IMR-90 (cell line): ENCODE data around the gene ASF1B. TPM values are rescaled to one million over a fixed set of nuclear protein-coding genes. Genes with fewer than 3 reads are reported as not detected.

Experiments used
- ATAC-seq: fragments of 200-7000 bp; cut with Tn5 transposase; 2 replicates; pipeline ENCODE4 v1.9.1; 2020; ENCODE audit warnings: low read depth, mild to moderate bottlenecking, moderate library complexity
- BruUV-seq: library from RNA; stranded (reverse); fragments of 400-500 nt; replicated peaks from 2 replicates; lab custom pipeline; 2021; lab: Mats Ljungman, UMichigan
- CTCF ChIA-PET: fragments of 300-600 bp; formaldehyde crosslinking; extraction: SDS; loops from one replicate; lab custom pipeline; 2021; ENCODE audit warnings: antibody characterized with exemption; lab: Yijun Ruan, JAX
- POLR2A ChIA-PET: fragments of 300-600 bp; sonication (Branson Sonifier 250); formaldehyde crosslinking; loops from one replicate; lab custom pipeline; 2022; ENCODE audit warnings: antibody characterized with exemption; ENCODE audit not compliant: unreplicated experiment; lab: Charles Lee
- DNase-seq: peaks from one replicate; pipeline ENCODE4 v3.0.0; 2013
- H2AFZ ChIP-seq: replicated peaks from 2 replicates; pipeline ENCODE3; 2013; ENCODE audit warnings: low read length, mild to moderate bottlenecking; ENCODE audit not compliant: poor library complexity
- H2AK5ac ChIP-seq: 2 replicates; pipeline ENCODE4 v1.6.1; 2013; ENCODE audit warnings: low read depth, low read length, inconsistent platforms
- H2AK9ac ChIP-seq: replicated peaks from 2 replicates; pipeline ENCODE3; 2013; ENCODE audit warnings: mild to moderate bottlenecking, low read depth, low read length, moderate library complexity; ENCODE audit not compliant: poor library complexity
- H2BK120ac ChIP-seq: 2 replicates; pipeline ENCODE4 v1.6.1; 2013; ENCODE audit warnings: low read depth, low read length, inconsistent platforms
- H2BK15ac ChIP-seq: 3 replicates; pipeline ENCODE4 v1.6.1; 2013; ENCODE audit warnings: low read depth, low read length, inconsistent platforms
- H2BK20ac ChIP-seq: 2 replicates; pipeline ENCODE4 v1.6.1; 2013; ENCODE audit warnings: low read depth, mild to moderate bottlenecking, inconsistent platforms, low read length, moderate library complexity
- H2BK5ac ChIP-seq: 2 replicates; pipeline ENCODE4 v1.6.1; 2013; ENCODE audit warnings: mild to moderate bottlenecking, low read depth, low read length, inconsistent platforms; ENCODE audit not compliant: poor library complexity, severe bottlenecking
- H3K14ac ChIP-seq: replicated peaks from 2 replicates; pipeline ENCODE4 v1.6.1; 2013; ENCODE audit warnings: low read depth, low read length, inconsistent platforms
- H3K18ac ChIP-seq: 2 replicates; pipeline ENCODE4 v1.6.1; 2013; ENCODE audit warnings: low read depth, low read length, control low read depth
- H3K23ac ChIP-seq: 2 replicates; pipeline ENCODE4 v1.6.1; 2013; ENCODE audit warnings: low read depth, low read length, inconsistent platforms
- H3K27ac ChIP-seq: 2 replicates; pipeline ENCODE4 v1.5.1; 2013; ENCODE audit warnings: mild to moderate bottlenecking, control low read depth, low read length; ENCODE audit not compliant: insufficient read depth
- H3K27me3 ChIP-seq: 2 replicates; pipeline ENCODE4 v1.6.1; 2013; ENCODE audit warnings: low read length; ENCODE audit not compliant: control insufficient read depth, insufficient read depth
- H3K36me3 ChIP-seq: 2 replicates; pipeline ENCODE4 v1.6.1; 2013; ENCODE audit warnings: low read length, mixed read lengths; ENCODE audit not compliant: control insufficient read depth, insufficient read depth
- H3K4ac ChIP-seq: 2 replicates; pipeline ENCODE4 v1.6.1; 2013; ENCODE audit warnings: low read depth, low read length, inconsistent platforms
- H3K4me1 ChIP-seq: 2 replicates; pipeline ENCODE4 v1.6.1; 2013; ENCODE audit warnings: low read length, mixed read lengths; ENCODE audit not compliant: control insufficient read depth, insufficient read depth
- H3K4me2 ChIP-seq: 2 replicates; pipeline ENCODE4 v1.6.1; 2013; ENCODE audit warnings: low read depth, mild to moderate bottlenecking, control low read depth, low read length, moderate library complexity
- H3K4me3 ChIP-seq: 2 replicates; pipeline ENCODE4 v1.5.1; 2013; ENCODE audit warnings: low read depth, mild to moderate bottlenecking, control low read depth, low read length, moderate library complexity; ENCODE audit not compliant: insufficient read depth
- H3K56ac ChIP-seq: 2 replicates; pipeline ENCODE4 v1.6.1; 2013; ENCODE audit warnings: low read length, inconsistent platforms; ENCODE audit not compliant: insufficient read depth; ENCODE audit errors: extremely low read depth
- H3K79me1 ChIP-seq, 2 experiments: 2 replicates each; pipeline ENCODE4 v1.6.1; 2013; ENCODE audit warnings: low read length in 2 of 2, inconsistent platforms in 1 of 2, low read depth in 1 of 2
- H3K9ac ChIP-seq: 2 replicates; pipeline ENCODE4 v1.6.1; 2013; ENCODE audit warnings: low read depth, low read length, control low read depth
- H3K9me1 ChIP-seq: 2 replicates; pipeline ENCODE4 v1.6.1; 2013; ENCODE audit warnings: low read length, inconsistent platforms; ENCODE audit not compliant: insufficient read depth
- H3K9me3 ChIP-seq: 2 replicates; pipeline ENCODE4 v1.6.1; 2013; ENCODE audit warnings: low read length; ENCODE audit not compliant: control insufficient read depth, insufficient read depth
- H4K20me1 ChIP-seq: 2 replicates; pipeline ENCODE4 v1.6.1; 2013; ENCODE audit warnings: low read length, inconsistent platforms; ENCODE audit not compliant: insufficient read depth
- H4K5ac ChIP-seq: 2 replicates; pipeline ENCODE4 v1.6.1; 2013; ENCODE audit warnings: mild to moderate bottlenecking, low read depth, low read length, control low read depth
- H4K8ac ChIP-seq, 2 experiments: 2 replicates each; pipeline ENCODE4 v1.6.1; 2013; ENCODE audit warnings: low read depth in 2 of 2, low read length in 2 of 2, control low read depth in 1 of 2, inconsistent platforms in 1 of 2
- H4K91ac ChIP-seq: 2 replicates; pipeline ENCODE4 v1.6.1; 2013; ENCODE audit warnings: low read depth, low read length, inconsistent platforms; ENCODE audit not compliant: insufficient read depth
- CEBPB ChIP-seq: IDR thresholded peaks from 2 replicates; pipeline ENCODE4 v1.6.1; 2012; ENCODE audit warnings: low read depth, low read length, improper control_type of control experiment
- MAZ ChIP-seq: IDR thresholded peaks from 2 replicates; pipeline ENCODE4 v1.6.1; 2012; ENCODE audit warnings: low read depth, mild to moderate bottlenecking, low read length, improper control_type of control experiment, moderate library complexity, borderline replicate concordance
- RFX5 ChIP-seq: IDR thresholded peaks from 2 replicates; pipeline ENCODE4 v1.8.0; 2012; ENCODE audit warnings: low read depth, mild to moderate bottlenecking, low read length, moderate library complexity
- SMC3 ChIP-seq: fragments of 150-350 bp; IDR thresholded peaks from 2 replicates; pipeline ENCODE4 v1.6.1; 2016; ENCODE audit warnings: low read depth, mild to moderate bottlenecking, antibody characterized with exemption, low read length, moderate library complexity
- WGBS, 2 experiments: methylation state at CpG; one replicate each; pipeline versions ENCODE4 v1.1.5 to v1.1.7; 2013; ENCODE audit warnings: missing lambda C conversion rate in 2 of 2; ENCODE audit not compliant: insufficient read length in 1 of 2; ENCODE audit errors: extremely low coverage in 2 of 2; 5-methylcytosine and 5-hydroxymethylcytosine counted together
- dilution Hi-C: fragments of 300-500 bp; cut with HindIII; formaldehyde crosslinking; loops from one replicate; pipeline ENCODE4 v1.14.3; 2018; ENCODE audit warnings: low sequenced_read_pairs; ENCODE audit not compliant: unreplicated experiment
- in situ Hi-C: fragments of 300-500 bp; cut with MboI; formaldehyde crosslinking; loops from 3 replicates; pipeline ENCODE4 v1.14.3; 2019; ENCODE audit warnings: low sequenced_read_pairs, inconsistent platforms, mixed read lengths
- intact Hi-C: fragments of 100-400 bp; cut with micrococcal nuclease; formaldehyde crosslinking; loops from 2 replicates; pipeline ENCODE4 v1.10.0; 2022
- polyA plus RNA-seq, 3 experiments: library from polyadenylated mRNA; depleted of rRNA; stranded (reverse); fragments of >200 nt; gene quantifications; 2 replicates each; pipeline ENCODE4 v1.2.3, GENCODE V29; 2012; ENCODE audit warnings: low replicate concordance in 1 of 3
- total RNA-seq: library from RNA; depleted of rRNA; stranded (reverse); fragments of >200 nt; gene quantifications from 2 replicates; pipeline ENCODE4 v1.2.3, GENCODE V29; 2012

ASF1B gene
- total and polyA plus RNA-seq, 2 of the 4 experiments (the other 2 are of a cell fraction), result 10.4 to 12.1 TPM

DNA sequence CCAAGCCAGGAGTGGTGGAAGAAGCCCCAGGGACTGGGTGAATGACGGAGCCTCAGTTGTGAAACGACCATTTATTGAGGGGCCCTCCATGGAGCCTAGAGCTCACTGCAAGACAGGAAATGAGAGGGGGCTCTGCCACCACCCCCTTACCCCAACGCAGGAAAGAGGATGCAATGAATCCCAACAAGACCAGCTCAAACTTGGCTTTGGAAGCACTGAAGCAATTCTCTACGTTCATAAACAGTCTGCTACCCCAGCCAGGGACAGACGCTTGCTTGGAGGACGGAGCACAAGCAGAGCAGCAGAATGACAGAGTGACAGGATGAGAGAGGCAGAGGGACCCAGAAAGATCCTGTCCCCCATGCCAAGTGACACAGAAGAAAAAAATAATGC lies 19.9 kb downstream of the ASF1B start:
- POLR2A ChIA-PET, result no interaction called here

More for the DNA sequence above, 19.9 kb downstream of the ASF1B start:
- Histone ChIP-seq H4K91ac (no peak overlapping the region; the same call in 1 of the 2 replicates), H2BK20ac (no peak overlapping the region), H3K14ac (peak overlapping the region; percentile 53), H3K27me3 (no peaks in the 10 kb centered on the region), H3K9me3 (no peaks in the 10 kb centered on the region), H2BK120ac (no peak overlapping the region), H3K9me1 (peaks cover 17% of the 10 kb centered on the region; the same call in 1 of the 2 replicates), H2AK5ac (peak overlapping the region; percentile 32), H3K36me3 (no peaks in the 10 kb centered on the region), H2AK9ac (peak overlapping the region; percentile 70), H3K23ac (peak overlapping the region; percentile 91), H3K4me2 (peak overlapping the region; percentile 98), H3K79me1 (peaks cover 10 to 67% of the 10 kb centered on the region in 2 experiments), H4K20me1 (peaks cover 8% of the 10 kb centered on the region), H3K18ac (no peak overlapping the region), H3K27ac (peak overlapping the region; percentile 45; the same call in 1 of the 2 replicates), H4K5ac (no peak overlapping the region), H3K4ac (peak overlapping the region; percentile 68), H2BK15ac (no peak overlapping the region), H2AFZ (peak overlapping the region; percentile 3), H4K8ac (no peak overlapping the region), H2BK5ac (no peak overlapping the region), H3K4me1 (peaks cover 26% of the 10 kb centered on the region), H3K56ac (no peak overlapping the region), H3K4me3 (peak overlapping the region; percentile 74), H3K9ac (peak overlapping the region; percentile 78)
- no peak for TF ChIP-seq CEBPB
- no peak for TF ChIP-seq RFX5
- no peak for TF ChIP-seq SMC3
- TF ChIP-seq MAZ, result no peak
- WGBS, 2 experiments, result 0% methylated on average over 4 of the region's 6 CpGs; no CpG with 5 or more reads in 1 of the 2 experiments
- CTCF ChIA-PET, result interaction anchor here (0.6 to 1.7 kb wide), 2 partner anchors 20 to 330 kb away, joined by 3 to 8 read pairs; partner anchors contain the start of gene ASF1B
- in situ Hi-C loops (no loop called here), dilution Hi-C loops (no loop called here), intact Hi-C loops (no loop called here)
- DNase-seq (no peak), ATAC-seq (no peak)
- no TSS peak for BruUV-seq
